Neural cell (in vitro differentiated cells): Measurements from ENCODE around the gene TMBIM4.
A peak's percentile ranks its signal among the peaks of the same experiment; 100 is the strongest.

Experiments used
- CTCF ChIP-seq: fragments of 450-650 bp; IDR thresholded peaks from 2 replicates; pipeline ENCODE4 v1.5.1; 2014; ENCODE audit warnings: antibody characterized with exemption, mild to moderate bottlenecking, moderate library complexity; ENCODE audit not compliant: poor library complexity, severe bottlenecking
- EZH2 ChIP-seq: fragments of 200-600, 300-800 bp; shearing (Covaris generic), sonication (generic); IDR thresholded peaks from 2 replicates; pipeline ENCODE4 v1.6.1; 2014; ENCODE audit warnings: antibody characterized with exemption, low read length, borderline replicate concordance, mild to moderate bottlenecking; ENCODE audit not compliant: insufficient read depth, poor library complexity, severe bottlenecking
- RAD21 ChIP-seq: fragments of 450-650 bp; conservative IDR thresholded peaks from 2 replicates; pipeline ENCODE4 v1.6.1; 2014; ENCODE audit warnings: antibody characterized with exemption, mild to moderate bottlenecking, moderate library complexity
- REST ChIP-seq: IDR thresholded peaks from 2 replicates; pipeline ENCODE4 v1.6.1; 2012; ENCODE audit warnings: borderline replicate concordance
- SMC3 ChIP-seq: fragments of 450-650 bp; conservative IDR thresholded peaks from 2 replicates; pipeline ENCODE4 v1.6.1; 2014; ENCODE audit warnings: antibody characterized with exemption, mild to moderate bottlenecking, moderate library complexity; ENCODE audit not compliant: poor library complexity
- TAF1 ChIP-seq: IDR thresholded peaks from 2 replicates; pipeline ENCODE4 v1.6.1; 2012; ENCODE audit warnings: low read depth

- TF ChIP-seq CTCF (peak; percentile 60), RAD21 (no peak), REST (no peak), SMC3 (no peak), EZH2 (no peak), TAF1 (peak; percentile 47)
Measured at GRCh38 chr12:66169221-66170170, at the start of gene TMBIM4.
